CMK (cell line): Measurements from ENCODE around the gene PIM2.

Source experiments
- DNase-seq: peaks from one replicate; pipeline ENCODE4 v3.0.0-alpha.2; 2010; ENCODE audit warnings: low read depth

Gene PIM2

DNA sequence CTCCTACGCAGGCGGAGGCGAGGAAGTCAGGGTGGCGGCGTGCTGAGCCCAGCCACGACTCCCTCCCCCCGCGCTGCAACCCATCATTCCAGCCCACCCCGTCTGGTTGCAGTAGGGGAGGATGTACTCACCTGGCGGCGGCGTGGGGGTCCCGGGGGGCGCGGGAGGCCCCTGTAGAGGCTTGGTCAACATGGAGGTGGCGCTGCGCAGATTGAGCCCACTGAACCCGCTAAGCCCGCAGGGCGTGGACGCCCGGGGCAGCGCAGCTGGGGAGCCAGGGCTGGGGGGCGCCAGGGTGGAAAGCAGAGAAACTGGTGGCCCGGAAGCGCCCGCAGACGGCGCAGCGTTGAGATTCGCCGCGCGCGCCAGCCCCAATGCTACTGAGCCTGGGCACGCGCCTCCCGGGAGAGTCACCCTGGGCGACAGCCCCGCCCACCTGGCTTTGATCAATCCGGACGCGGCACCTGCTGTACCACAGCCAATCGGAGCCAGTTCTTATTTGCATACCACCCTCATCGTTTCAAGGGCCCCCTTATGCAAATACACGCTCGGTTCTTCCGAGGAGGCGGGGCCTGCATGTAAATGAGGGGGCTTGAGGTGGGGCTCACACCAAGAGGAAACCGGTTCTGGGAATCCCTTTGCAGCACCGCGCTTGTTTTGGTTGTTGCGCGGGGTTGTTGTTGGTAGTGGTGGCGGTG lies at the start of gene PIM2:
TSS of gene PIM2 (minus strand) at position 382 of the 698 bp plus-strand sequence. CDS start at position 192, 190 bp downstream.
- peak; percentile 90 for DNase-seq

DNA sequence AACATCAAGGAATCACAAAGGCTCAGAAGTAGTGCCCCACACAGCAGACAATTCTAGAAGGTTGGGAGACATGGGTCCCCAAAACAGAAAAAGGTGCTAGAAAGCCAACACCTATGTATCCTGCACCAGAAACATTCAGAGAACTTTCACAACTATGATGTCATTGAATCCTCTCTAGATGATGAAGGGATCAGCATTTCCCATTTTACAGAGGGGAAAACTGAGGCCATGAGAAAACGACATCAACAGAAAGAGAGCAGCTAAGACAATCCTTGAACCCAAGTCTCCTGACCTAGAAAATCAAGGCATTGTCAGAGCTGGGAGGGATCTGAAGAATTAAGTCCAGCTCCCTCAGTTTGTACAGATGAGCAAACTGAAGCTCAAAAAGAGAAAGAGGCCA lies 49.6 kb upstream of the PIM2 start:
- DNase-seq: no peak

DNA sequence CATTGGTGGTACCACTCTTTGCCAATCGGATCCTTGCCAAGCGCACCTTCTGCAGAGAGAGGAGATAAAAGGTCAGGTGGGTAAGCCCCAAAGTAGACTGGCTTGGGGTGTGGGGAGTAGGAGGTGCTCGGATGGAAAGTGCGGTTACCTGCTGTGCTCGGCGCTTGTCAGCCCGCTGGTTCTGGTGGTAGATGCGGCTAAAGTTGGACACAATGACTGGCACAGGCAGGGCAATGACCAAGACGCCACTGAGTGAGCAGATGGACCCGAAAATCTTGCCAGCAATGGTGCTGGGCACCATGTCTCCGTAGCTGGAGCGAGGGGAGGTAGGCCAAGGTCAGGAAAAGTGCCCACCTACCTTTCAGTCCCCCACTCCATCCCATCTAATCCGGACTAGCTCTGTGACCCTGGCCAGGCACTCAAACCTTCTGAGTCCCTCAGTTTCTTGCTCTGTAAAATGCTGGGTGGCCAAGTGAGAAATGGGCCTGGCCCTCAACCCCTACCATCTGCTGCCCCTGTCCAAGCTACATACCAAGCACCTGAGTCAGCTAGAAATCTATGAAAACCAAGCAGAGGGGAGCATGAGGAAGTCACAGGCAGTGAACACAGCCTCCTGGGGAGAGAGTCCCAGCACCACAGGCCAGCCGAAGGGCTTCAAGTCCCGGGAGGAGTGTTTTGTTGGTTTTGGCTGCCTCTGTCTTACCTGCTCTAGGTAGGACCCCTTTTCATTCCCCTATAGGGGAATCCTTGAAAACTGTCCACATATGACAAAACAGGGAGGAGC lies 48.2 kb upstream of the PIM2 start:
- DNase-seq: no peak

DNA sequence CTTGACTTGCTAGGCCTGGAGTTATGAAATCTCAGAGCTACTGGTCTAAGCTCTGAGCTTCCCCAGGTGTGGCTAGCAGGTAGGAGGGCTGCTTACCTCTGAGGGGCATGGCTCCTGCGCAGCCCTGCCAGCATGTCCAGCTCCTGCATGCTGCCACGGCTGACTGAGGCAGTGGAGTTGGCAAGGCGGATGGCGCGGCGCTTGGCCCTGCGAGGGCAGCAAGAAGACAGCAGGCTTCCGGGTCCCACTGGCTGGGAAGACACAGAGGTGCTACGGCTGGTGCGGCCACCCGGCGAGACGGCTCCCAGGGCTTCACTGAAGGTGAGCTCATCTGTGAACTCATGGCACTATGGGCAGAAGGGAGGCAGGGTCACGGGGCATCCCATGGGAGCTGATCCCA lies 47.1 kb upstream of the PIM2 start:
- no peak for DNase-seq

DNA sequence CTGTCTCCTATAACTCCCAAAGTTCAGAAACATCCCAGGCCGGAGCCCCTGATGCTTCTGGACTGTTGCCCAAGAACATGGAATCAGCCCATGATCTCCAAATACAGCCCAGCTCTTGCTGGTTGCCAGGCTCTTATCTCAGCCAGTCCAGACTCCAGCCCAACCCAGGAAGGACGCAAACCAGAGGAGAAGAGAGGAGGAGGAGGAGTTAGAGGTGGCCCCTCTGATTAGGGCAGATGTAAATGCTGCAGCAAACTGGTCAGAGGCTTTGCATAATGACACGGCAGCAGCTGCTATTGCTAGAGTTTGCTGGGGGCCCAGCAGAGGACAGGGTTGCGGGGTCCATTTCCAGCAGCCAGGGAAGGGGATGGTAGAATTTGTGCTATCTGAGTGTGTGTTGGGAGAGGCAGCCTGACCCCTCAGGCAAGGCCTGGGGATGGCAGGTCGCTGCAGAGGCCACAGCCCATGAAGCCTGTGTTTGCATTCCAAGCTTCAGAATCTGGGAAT lies 42.8 kb upstream of the PIM2 start:
- no peak for DNase-seq

DNA sequence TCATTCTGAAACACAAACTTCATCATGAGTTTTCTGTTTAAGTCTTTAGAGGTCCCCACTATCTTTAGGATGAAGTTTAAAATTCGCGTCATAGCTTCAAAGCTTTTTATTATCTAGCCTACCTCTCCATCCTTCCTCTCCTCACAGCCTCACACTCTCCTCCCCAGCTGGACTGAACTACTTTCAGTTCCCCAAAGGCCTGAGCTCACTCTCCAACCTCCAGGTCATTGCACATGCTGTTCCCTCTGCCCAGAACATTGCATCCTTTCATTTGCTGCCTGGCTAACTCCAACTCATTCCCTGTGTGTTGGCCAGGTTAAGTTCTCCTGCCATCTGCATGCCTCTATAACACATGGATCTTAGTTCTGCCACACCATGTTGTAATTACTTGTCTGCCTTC lies 41.5 kb upstream of the PIM2 start:
- DNase-seq: no peak

DNA sequence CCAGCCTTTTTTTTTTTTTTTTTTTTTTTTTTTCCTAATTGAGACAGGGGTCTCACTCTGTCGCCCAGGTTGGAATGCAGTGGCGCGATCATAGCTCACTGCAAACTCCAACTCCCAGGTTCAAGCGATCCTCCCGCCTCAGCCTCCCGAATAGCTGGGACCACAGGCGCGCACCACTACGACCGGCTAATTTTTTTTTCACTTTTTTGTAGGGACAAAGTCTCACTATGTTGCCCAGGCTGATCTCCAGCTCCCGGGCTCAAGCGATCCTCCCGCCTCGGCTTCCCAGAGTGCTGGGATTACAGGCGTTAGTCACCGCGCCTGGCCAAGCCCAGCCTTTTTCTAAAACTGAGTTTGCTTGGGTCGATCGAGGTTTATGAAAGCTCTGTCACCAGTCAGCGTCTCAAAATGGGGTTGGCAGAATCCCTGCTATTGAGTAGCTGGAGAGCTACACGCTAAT lies 39.8 kb upstream of the PIM2 start:
- DNase-seq: no peak

DNA sequence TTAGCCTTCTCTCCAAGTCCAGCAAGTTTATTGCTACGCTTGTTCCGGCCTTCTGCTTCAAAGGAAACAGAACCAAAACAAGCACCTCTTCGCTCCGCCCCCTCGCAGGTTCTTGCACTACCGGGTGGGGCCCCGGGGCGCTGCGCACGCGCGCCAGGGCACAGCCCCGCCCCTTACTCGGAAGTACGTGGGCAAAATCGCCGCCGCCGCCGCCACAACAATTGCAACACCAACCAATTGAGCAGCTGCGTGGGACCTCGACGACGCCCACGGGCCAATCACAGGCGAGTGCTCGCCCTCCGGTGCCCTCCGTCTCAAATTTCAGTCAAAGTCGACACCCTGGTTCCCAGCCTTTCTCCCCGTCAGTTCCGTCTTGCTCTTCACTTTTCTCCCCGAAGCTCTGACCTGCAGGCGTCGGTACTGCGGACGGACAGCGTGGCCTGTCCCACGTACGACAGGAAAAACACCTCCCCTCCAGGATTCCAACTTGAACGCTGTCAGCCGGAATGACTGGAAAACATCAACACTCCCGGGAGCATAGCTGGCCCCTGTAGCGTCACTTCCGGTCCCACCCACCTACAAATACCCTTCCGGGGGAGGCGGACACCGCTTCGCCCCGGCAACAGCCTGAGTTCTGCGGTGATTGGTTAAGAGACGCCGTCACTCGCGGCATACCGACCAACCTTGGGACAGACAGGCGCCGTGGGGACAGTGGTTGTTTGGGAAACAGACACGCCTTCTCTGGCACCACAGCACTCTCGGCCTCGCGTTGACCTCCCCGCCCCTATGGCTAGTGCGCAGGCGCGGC lies 39.2 kb upstream of the PIM2 start:
- peak; percentile 98 for DNase-seq

DNA sequence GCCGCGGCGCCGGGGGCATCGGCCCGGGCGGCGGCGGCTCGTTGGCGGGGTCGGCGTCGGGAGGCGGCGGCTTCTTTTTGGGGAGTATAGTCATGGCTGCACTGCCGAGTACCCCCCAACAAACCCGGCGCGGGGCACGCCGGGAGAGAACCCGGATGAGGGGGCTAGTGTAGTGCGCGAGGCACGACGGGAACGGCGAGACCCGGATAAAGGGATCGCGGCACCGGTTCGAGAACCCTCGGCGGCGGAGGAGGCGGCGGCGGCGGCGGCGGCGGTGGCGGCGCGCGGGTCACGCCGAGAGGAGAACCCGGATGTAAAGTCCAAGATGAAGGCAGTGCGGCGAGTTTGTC lies 38.6 kb upstream of the PIM2 start, which contains the start of gene OTUD5:
TSS of gene OTUD5 (minus strand) at position 131 of the 350 bp plus-strand sequence. CDS start at position 94, 37 bp downstream.
- no peak for DNase-seq

DNA sequence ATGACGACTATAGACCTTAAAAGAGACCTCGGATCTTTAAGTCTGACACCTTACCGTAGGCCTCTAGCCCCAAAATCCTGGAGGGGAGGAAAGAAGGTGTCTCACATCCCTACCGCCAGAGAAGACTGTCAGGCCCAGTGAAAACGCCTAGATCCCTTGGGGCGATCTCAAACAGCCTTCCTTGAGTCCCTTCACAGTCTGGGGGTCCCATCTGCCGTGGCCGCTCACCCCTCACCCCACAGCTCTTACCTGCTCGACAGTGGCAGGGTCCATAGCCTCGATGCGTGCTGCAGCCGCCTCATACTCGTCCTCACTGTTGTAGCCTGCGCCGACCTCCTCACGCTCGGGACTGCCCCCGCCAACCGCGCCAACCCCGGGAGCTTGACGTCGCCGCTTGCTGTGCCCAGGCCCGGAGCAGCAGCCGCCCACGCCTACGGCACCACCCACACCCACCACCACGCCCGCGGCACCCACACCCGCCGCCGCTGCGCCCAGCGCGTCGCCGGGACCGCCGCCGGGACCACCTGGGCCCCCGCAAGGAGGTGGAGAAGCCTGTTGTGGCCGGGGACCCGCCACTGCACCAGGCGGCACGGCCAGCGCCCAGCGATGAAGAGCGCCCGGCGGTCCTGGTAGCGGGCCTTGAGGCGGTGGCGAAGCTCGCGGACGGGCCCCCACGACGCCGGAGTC lies 38.0 kb upstream of the PIM2 start:
- no peak for DNase-seq

DNA sequence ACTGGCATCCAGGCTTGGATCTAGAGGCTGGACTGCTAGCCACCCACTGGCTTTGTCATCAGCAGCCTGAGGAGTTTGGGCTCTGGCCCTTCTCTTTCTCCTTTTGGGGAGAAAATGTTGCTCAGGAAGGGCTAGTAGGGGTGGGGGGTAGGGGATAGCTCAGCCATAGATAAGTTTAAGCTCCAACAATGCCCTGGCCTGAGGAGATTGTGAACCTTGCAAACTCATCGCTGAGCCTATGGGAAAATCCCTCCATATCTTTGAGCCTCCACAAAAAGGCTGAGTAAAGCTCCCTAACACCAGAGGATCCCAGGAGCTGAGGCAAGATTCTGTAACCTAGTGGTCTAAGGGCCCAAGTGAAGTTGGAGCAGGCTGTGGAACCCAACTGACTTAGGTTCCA lies 29.8 kb upstream of the PIM2 start:
- no peak for DNase-seq

DNA sequence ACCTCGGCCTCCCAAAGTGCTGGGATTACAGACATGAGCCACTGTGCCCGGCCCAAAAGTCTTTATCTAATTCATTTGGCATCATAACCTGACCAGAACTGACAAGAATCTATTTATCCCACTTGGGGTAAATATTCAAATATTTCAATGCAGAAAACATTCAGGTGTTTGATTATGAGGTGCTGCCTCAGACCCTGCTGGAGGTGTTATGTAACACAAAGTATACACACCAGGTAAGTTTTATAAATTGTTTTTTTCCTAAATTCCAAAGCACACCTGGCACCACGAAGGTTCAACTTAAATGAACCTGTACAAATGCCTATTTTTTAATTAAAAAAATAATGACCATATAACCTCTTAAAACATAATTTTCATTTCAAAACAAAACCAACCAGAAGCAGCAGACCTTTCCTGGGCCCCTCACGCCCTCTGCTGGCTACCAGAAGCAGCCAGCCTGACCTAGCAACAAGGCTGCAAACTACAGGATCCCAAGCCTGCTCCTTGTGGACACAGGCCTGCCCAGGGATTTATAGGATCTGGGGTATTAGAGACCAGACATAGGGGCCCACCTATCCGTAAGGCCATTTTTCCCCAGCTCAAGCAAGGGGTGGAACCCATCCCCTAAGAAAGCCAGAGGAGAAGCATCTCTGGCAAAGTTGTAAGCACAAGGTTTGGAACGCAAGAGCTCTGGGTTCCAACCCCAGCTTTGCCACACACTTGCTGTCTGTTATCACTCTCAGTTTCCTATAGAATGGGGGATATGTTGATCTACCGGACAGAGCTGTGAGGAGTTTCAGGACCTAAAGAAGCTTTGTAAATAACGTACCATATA lies 26.9 kb upstream of the PIM2 start:
- no peak for DNase-seq

DNA sequence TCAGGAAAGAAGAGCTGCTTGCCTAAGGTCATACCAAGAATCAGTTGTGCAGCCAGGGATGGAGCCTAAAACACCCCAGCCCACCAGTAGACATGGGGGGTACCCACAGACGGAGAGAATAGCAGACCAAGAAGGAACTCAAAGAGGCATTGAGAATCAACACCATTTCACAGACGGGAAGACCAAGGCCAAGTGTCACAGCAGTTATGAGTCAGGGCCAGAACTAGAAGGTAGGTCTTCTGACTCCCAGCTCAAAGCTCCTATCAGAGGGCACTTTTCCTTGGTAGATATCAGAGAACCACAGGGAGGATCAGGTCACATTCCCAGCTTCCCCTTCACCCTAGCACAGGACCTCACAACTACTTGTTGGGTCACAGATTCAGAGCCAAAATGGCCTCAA lies 24.1 kb upstream of the PIM2 start:
- no peak for DNase-seq

DNA sequence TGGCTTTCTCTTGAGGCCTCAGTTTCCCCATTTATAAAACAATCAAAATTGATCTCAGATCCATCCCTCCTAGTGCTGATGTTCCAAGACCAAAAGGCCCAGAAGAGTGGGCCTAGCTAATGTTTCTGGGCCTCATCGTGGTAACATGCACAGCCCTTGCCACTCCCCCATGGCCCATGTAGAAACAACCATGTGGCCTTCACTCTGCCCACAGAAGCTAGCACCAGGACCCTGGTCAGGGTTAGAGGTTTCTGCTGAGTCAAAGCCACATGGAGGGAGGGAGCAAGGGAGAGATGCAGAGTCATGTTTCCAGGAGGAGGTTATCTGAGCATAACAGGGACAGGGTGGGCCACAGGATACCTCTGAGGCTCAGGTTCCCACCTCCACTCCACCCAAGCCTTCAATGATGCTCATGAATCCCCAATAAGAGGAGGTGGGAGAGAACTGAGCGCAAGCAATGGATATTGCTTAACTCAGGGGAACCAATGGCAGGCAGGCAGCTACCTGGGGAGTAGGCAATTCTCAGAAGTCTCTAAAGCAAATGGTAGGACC lies 21.7 kb upstream of the PIM2 start:
- no peak for DNase-seq

DNA sequence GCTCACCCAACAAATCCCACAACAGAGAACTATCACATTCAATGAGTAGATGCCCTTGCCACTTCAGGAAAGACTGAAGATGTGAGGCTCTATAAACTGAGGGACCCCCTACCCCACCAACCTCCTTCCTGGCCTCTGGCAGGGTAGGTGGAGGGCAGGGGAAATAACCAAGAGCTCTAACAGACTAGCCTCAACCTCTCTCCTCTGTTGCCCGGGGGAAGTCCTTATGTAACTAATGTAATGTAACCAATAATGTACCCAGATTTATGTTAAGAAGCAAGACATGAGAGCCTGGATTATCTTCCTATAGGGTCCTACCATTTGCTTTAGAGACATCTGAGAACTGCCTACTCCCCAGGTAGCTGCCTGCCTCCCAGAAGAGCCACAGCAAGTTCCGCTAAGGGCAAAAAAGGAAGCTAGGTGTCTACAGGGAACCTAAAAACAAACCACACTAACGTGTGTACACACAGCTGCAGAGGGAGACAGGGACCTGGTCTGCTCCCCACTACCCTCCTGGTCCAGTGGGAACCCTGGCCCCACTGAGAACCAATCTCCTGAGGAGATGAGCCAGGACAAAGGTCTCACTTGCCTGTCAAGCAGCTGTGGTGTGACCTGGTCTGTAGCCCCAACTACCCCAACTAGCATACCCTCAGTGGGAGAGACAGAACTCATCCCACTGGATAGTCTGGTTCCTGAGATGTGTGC lies 20.9 kb upstream of the PIM2 start:
- no peak for DNase-seq

DNA sequence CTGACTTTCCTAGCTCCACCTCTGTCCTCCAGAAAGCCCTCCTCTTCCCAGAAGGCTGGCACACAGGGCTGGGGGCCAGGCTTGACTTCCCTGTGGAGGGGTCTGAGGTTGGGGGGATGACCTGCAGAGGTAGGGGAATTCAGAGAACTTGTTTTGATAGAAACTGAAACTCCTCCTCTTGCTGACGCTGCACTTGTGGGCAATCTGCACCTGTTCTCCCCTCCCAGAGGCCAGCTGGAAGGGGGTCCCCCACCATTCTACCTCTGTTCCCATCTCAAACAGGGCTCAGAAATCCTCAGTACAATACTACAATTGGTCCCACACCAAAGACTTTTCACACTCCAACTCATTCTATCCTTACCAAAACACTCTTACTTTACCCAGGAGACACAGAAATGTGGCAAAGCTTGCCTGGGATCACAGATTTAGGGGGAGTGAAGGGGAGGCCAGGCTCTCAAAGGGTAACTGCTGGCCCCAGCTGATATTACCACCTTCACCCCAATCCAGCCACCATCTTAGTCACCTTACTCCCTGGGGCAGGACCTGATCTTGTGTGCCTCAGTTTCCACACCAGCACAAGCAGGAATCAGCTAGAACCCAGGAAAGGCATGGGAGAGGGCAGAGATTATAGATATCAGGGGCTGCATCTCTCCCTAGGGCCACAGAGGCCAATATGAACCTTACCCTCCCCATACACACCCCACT lies 20.0 kb upstream of the PIM2 start:
- no peak for DNase-seq

DNA sequence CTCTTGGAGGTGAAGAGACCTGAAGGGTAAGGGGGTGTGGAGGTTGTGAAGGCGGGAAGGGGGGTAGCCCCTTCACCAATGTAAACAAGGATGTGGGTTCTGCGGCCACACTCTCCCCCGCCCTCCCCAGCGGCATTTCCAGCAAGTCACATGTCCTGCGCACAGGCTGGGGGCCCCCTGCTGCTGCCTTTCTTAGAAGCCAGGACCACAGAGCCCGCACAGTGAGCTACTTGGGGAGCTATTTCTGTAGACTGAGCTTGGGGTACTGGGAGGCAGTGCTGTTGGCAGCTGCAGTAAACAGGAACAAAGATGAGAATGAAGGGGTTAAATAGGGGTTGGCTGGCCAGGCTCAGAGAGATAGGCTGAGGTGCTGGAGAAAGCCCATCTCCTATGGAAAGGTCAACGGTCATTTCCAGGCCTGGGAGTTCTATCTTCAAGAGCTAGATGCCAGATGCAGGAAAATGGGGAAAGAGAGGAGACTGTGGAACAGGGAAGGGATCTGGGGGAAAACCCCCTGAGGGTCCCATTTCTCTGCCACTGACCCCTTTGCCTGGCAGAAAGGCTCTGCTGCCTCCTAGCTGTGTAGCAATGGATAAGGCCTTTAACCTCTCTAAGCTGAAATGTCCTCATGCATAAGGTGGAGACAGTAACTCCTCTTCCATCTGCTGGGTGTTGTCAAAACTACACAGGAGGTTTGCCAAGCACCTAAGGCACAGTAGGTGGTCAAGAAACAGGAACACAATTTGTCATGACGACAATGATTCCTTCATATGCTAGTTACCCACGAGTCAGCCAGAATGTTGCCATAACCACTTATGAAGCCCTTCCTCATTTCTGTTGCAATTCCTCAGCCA lies 18.5 kb upstream of the PIM2 start:
- peak; percentile 94 for DNase-seq

DNA sequence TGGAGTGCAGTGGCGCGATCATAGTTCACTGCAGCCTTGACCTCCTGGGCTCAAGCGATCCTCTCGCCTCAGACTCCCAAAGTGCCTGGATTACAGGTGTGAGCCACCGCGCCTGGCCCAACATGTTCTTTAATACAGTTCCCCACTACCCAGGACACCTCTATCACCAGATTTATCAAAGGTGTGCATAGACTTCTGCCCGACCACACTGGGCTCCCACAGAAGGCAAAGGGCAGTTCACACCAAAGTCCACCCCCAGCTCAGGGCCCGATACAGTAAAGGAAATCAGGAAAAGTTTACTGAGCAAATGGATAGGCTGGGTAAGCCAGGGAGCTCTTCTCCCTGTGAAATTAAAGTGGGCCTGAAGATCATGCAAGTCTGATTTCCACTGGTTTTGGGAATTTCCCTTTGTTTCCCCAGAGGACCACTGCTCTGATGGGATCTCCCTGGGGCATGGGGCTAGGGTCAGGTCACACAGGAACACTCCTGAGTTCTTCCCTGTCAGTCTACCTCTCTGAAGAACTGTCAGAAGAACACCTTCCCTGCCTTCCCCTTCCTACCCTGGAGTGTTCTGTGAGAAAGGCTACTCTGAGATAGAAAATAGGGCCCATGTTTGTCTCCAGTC lies 17.7 kb upstream of the PIM2 start:
- no peak for DNase-seq
